Naive thymus-derived CD8-positive, alpha-beta T cell (primary cell): ENCODE results near the gene RAD51B. TPM values are rescaled to one million over a fixed set of nuclear protein-coding genes. Genes with fewer than 3 reads are reported as not detected.

Experiments
- ATAC-seq, 2 donors: fragments of 150-1000 bp; cut with Tn5 transposase in 1 of 2; sonication (Bioruptor Pico), chemical (Tn5 transposase) in 1 of 2; 1 replicate in 1 of 2; 2 replicates in 1 of 2; pipeline ENCODE4 v1.10.0; 2021; ENCODE audit warnings: mild to moderate bottlenecking in 2 of 2, moderate library complexity in 2 of 2
- POLR2A ChIA-PET: fragments of 350-600 bp; sonication (Branson Sonifier 250); formaldehyde crosslinking; loops from one replicate; lab custom pipeline; 2021; ENCODE audit warnings: antibody characterized with exemption; lab: Charles Lee
- DNase-seq, 10 donors: peaks; one replicate each; pipeline versions ENCODE4 v3.0.0 to v3.0.0-alpha.2; 2020 to 2022
- H3K27ac Mint-ChIP-seq, 10 donors: one replicate each; pipeline ENCODE4 v1.8.0; 2020 to 2022; ENCODE audit warnings: mild to moderate bottlenecking in 10 of 10, mixed read lengths in 10 of 10, moderate library complexity in 4 of 10, inconsistent platforms in 1 of 10
- H3K27me3 Mint-ChIP-seq, 5 donors: one replicate each; pipeline ENCODE4 v1.8.0; 2021 to 2022; ENCODE audit warnings: mixed read lengths in 5 of 5
- H3K36me3 Mint-ChIP-seq, 3 donors: one replicate each; pipeline ENCODE4 v1.8.0; 2020 to 2022; ENCODE audit warnings: mixed read lengths in 3 of 3, mild to moderate bottlenecking in 2 of 3, inconsistent platforms in 1 of 3
- H3K4me1 Mint-ChIP-seq, 4 donors: one replicate each; pipeline ENCODE4 v1.8.0; 2021 to 2022; ENCODE audit warnings: mixed read lengths in 4 of 4
- H3K4me3 Mint-ChIP-seq, 10 donors: one replicate each; pipeline ENCODE4 v1.8.0; 2020 to 2022; ENCODE audit warnings: mild to moderate bottlenecking in 10 of 10, mixed read lengths in 10 of 10, moderate library complexity in 6 of 10, inconsistent platforms in 1 of 10
- H3K9me3 Mint-ChIP-seq, 9 donors: one replicate each; pipeline ENCODE4 v1.8.0; 2020 to 2022; ENCODE audit warnings: mixed read lengths in 9 of 9, mild to moderate bottlenecking in 3 of 9, inconsistent platforms in 1 of 9, moderate library complexity in 1 of 9
- polyA plus RNA-seq, 3 donors: library from polyadenylated mRNA; unstranded; fragments of 300-500 nt; fragmentation: Illumina TruSeq; gene quantifications; one replicate each; pipeline ENCODE4 v1.2.3, GENCODE V29; 2021
- total RNA-seq, 8 experiments: library from RNA in 2 of 8; stranded (reverse) in 2 of 8; gene quantifications; one replicate each; pipeline ENCODE4 v1.2.3 and lab custom pipeline; 2021 to 2026

The RAD51B gene
- total and polyA plus RNA-seq, 5 experiments from 2014 or later: 15.1 to 30.0 (median 26.4) TPM

GRCh38 chr14:68685419-68686204 is 866.0 kb downstream of the RAD51B start:
- Mint-ChIP-seq H3K27me3 (no peaks in the 10 kb centered on the region), H3K4me3 (peak overlapping the region in 9 of 10 donors; percentile 32 to 77 (median 72)), H3K36me3 (no peaks in the 10 kb centered on the region), H3K9me3 (no peaks in the 10 kb centered on the region), H3K4me1 (peaks cover 36 to 82% (median 70%) of the 10 kb centered on the region in 4 donors), H3K27ac (peak overlapping the region; percentile 93 to 98 (median 96))
- POLR2A ChIA-PET: interaction anchor here (0.5 to 4.8 kb wide), 19 partner anchors 9 to 466 kb away, joined by 3 to 94 read pairs (median 5); partner anchors contain the start of gene ZFP36L1
- DNase-seq (peak; percentile 39 to 93 (median 80)), ATAC-seq (peak; percentile 86 to 88)

GRCh38 chr14:68686205-68686465 is 866.6 kb downstream of the RAD51B start:
- Mint-ChIP-seq H3K4me1 (peaks cover 34 to 77% (median 67%) of the 10 kb centered on the region in 4 donors), H3K27ac (peak overlapping the region; percentile 93 to 98 (median 96)), H3K4me3 (peak overlapping the region in 4 of 10 donors; percentile 32 to 72 (median 61)), H3K36me3 (no peaks in the 10 kb centered on the region), H3K9me3 (no peaks in the 10 kb centered on the region), H3K27me3 (no peaks in the 10 kb centered on the region)
- POLR2A ChIA-PET: interaction anchor here (0.8 to 4.8 kb wide), 14 partner anchors 8 to 403 kb away, joined by 3 to 94 read pairs (median 7); partner anchors contain the start of gene ZFP36L1
- DNase-seq (no peak), ATAC-seq (no peak)

- H3K36me3 Mint-ChIP-seq: no peaks in the 10 kb centered on the region
- H3K4me1 Mint-ChIP-seq: peaks cover 31 to 74% (median 61%) of the 10 kb centered on the region in 4 donors
- H3K4me3 Mint-ChIP-seq: peak overlapping the region in 1 of 10 donors; percentile 30
- no peaks in the 10 kb centered on the region for H3K27me3 Mint-ChIP-seq
- peak overlapping the region; percentile 38 to 98 (median 96) for H3K27ac Mint-ChIP-seq
- no peaks in the 10 kb centered on the region for H3K9me3 Mint-ChIP-seq
- POLR2A ChIA-PET: interaction anchor here (1.4 to 4.8 kb wide), 6 partner anchors 8 to 403 kb away, joined by 4 to 94 read pairs (median 10); partner anchors contain the start of gene ZFP36L1
- ATAC-seq (no peak), DNase-seq (no peak)
Observed at GRCh38 chr14:68686724-68687123, 867.1 kb downstream of the RAD51B start.

DNA sequence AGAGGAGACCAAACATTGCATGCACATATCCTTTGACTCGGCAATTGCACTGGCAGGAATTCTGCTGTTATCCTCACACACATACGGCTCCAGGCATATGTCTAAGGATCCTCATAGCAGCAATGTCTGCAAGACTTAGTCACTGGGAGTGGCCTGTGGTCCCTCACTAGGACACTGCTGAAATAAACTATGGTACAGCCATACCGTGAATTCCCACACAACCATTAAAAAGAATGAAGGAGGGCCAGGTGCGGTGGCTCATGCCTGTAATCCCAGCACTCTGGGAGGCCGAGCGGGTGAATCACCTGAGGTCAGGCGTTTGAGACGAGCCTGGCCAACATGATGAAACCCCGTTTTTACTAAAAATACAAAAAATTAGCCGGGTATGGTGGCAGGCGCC is 868.2 kb downstream of the RAD51B start:
- no peaks in the 10 kb centered on the region for H3K9me3 Mint-ChIP-seq
- H3K4me3 Mint-ChIP-seq: no peak overlapping the region
- POLR2A ChIA-PET: interaction anchor here (0.5 kb wide), 1 partner anchor 437 kb away, joined by 4 read pairs; no protein-coding TSS in a partner anchor
- no peaks in the 10 kb centered on the region for H3K36me3 Mint-ChIP-seq
- DNase-seq (no peak), ATAC-seq (no peak)
- H3K27ac Mint-ChIP-seq: peak overlapping the region; percentile 13 to 98 (median 64)
- H3K27me3 Mint-ChIP-seq: no peaks in the 10 kb centered on the region
- peaks cover 37 to 71% (median 57%) of the 10 kb centered on the region in 4 donors for H3K4me1 Mint-ChIP-seq

DNA sequence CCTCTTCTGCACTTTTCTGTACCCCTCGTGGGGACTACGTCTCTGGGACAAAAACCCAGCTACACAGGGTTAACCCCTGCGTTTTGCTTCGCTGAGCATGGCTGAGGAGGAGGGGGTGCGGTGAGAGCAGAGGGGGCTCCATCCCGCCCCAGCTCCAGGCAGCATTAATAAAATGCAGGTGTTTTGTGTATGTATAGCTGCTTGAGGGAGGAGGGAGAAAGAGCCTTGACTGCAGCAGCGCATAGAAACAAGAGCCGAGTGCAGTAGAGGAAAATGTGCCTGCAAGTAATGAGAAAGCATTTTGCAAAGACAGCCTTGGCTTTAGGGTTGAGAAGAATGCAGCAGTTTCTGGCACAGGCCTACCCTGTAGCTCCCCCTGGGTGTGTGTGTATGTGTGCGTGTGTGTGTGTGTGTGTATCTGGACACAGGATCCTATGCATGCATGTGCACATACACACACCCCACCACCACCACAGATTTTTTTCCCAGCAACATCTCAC is 869.3 kb downstream of the RAD51B start:
- Mint-ChIP-seq H3K27ac (peak overlapping the region in 6 of 10 donors; percentile 26 to 91 (median 56)), H3K27me3 (no peaks in the 10 kb centered on the region), H3K4me1 (peaks cover 36 to 70% (median 55%) of the 10 kb centered on the region in 4 donors), H3K9me3 (no peaks in the 10 kb centered on the region), H3K36me3 (no peaks in the 10 kb centered on the region), H3K4me3 (no peak overlapping the region)
- POLR2A ChIA-PET: interaction anchor here (0.5 to 2.2 kb wide), 5 partner anchors 8 to 170 kb away, joined by 3 to 8 read pairs (median 3); no protein-coding TSS in a partner anchor
- DNase-seq (no peak), ATAC-seq (no peak)

DNA sequence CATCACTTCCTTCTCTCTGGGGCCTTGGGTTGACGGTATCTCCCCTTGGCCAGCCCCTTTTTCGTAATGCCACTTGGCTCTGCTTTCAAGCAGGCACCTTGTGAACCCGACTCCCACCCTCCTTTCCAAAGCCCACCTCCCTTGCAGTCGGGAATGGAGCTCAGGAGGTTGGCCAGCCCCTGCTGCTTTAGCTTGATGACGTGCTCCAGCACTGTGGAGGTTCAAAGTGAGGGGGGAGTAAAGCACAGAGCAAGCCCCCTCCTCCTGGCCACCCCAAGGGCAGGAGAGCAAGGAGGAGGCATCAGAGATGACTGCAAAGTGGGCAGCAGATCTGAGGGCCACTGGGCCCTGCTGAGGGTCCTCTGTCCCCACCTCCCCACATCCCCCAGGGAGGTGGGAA is 869.9 kb downstream of the RAD51B start:
- POLR2A ChIA-PET: interaction anchor here (0.6 to 2.2 kb wide), 4 partner anchors 9 to 232 kb away, joined by 3 to 6 read pairs (median 3); no protein-coding TSS in a partner anchor
- H3K27ac Mint-ChIP-seq: peak overlapping the region in 5 of 10 donors; percentile 29 to 91 (median 59)
- peaks cover 35 to 70% (median 52%) of the 10 kb centered on the region in 4 donors for H3K4me1 Mint-ChIP-seq

DNA sequence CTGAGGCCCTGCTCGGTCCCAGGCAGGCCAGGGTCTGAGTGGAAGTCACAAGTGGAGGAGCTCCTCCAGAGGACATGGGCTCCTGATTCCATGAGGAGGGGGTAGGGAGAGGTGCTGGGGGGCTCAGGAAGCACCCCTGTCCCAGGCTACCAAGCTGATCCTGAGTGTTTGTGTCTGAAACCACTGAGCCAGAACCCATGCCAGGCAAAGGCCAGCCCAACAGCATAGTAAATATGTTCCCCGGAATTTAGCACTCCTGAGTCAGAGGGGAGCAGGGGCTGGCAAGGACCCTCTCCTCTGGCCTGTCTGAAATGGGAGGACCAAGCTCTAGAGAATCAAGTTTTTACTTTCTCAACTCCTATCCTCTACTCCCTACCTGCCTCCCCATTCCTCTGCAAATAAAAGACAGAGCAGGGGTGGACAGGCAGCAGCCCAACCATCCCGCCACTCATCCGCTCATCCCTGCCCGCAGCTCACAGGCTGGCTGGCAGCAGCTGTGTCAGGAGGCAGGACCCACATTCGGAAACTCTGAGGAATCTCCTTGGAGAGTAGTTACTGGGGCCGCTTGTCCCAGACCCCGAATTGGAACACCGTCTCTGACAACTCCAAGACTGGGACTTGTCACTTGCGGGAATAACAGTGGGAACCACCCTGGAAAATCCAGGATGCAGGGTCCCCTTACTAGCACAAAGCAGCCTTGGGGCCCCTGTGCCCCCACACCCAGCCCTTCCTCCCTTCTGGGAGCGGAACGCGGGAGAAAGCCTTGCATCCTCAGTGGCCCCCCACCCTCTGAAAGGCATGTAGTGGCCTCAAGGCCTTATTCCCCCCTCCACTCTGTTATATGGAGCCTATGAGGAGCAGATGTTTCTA is 870.7 kb downstream of the RAD51B start:
- Mint-ChIP-seq H3K9me3 (no peaks in the 10 kb centered on the region), H3K4me3 (no peak overlapping the region), H3K27ac (peak overlapping the region in 1 of 10 donors; percentile 72), H3K4me1 (peaks cover 31 to 69% (median 47%) of the 10 kb centered on the region in 4 donors), H3K27me3 (no peaks in the 10 kb centered on the region), H3K36me3 (no peaks in the 10 kb centered on the region)
- DNase-seq: no peak
- no peak for ATAC-seq
- POLR2A ChIA-PET: interaction anchor here (0.6 to 2.2 kb wide), 2 partner anchors 90 to 232 kb away, joined by 3 to 6 read pairs; no protein-coding TSS in a partner anchor

More for the DNA sequence above, 869.9 kb downstream of the RAD51B start:
- Mint-ChIP-seq H3K9me3 (no peaks in the 10 kb centered on the region), H3K27me3 (no peaks in the 10 kb centered on the region), H3K36me3 (no peaks in the 10 kb centered on the region), H3K4me3 (no peak overlapping the region)
- no peak for DNase-seq
- no peak for ATAC-seq

DNA sequence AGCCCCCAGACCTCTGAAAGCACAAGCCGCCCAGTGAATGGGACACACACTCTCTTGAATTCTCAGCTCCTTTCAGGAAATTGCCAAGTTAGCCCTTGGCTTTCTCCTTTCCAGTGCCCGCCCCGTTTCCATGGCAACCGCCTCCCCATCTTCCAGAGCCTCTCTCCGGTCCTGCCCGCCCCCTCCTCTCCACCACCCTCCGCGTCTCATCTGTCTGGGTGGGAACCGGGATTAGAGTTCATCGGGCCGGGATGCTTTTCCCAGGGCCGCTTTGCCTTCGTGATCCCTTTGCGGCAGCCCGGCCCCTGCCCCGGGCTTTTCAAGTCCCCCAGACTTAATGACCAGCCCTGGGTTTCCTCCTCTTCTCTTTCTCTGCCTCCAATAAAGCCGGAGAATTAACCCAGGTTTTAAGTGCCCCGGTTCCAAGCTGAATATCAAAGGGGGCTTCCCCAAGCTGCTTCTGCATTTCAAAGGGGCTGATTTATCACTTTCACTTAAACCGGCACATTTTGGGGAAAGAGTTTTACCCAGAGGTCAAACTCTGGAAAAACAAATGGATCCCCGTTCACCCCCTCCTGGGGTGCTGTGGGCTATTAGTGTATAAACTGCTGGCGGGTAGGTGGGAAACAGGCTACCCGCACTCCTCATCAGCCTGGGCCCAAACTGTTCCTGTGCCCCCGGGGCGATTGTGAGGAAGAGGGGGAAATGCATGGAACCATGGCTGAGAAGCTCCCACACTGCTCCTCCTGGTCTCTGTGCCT is 871.6 kb downstream of the RAD51B start:
- DNase-seq: no peak
- H3K27ac Mint-ChIP-seq: peak overlapping the region in 2 of 10 donors; percentile 63 to 72
- H3K9me3 Mint-ChIP-seq: no peaks in the 10 kb centered on the region
- no peak overlapping the region for H3K4me3 Mint-ChIP-seq
- POLR2A ChIA-PET: interaction anchor here (1.1 kb wide), 1 partner anchor 8 kb away, joined by 4 read pairs; no protein-coding TSS in a partner anchor
- ATAC-seq: no peak
- H3K27me3 Mint-ChIP-seq: no peaks in the 10 kb centered on the region
- H3K36me3 Mint-ChIP-seq: no peaks in the 10 kb centered on the region
- H3K4me1 Mint-ChIP-seq: peaks cover 25 to 67% (median 45%) of the 10 kb centered on the region in 4 donors

DNA sequence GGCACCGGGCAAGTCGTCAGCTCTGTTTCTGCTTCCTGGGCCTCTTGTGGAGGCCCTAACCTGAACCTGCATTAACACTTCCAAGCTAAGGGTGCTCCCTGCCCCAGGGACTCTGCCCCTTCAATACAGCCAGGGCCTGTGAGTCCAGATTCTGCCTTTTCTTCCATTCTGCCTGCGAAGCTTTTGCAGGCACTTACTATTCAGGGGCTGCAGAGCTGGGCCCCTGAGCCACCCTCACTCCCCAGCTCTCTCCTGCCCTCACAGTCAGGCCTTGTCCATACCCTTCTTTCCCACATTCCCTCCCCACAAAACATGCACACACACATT is 872.2 kb downstream of the RAD51B start:
- peak overlapping the region in 1 of 10 donors; percentile 63 for H3K27ac Mint-ChIP-seq
- peaks cover 23 to 63% (median 40%) of the 10 kb centered on the region in 4 donors for H3K4me1 Mint-ChIP-seq
- no peaks in the 10 kb centered on the region for H3K9me3 Mint-ChIP-seq
- POLR2A ChIA-PET: interaction anchor here (1.1 kb wide), 1 partner anchor 9 kb away, joined by 4 read pairs; no protein-coding TSS in a partner anchor
- no peak overlapping the region for H3K4me3 Mint-ChIP-seq
- no peak for ATAC-seq
- no peaks in the 10 kb centered on the region for H3K27me3 Mint-ChIP-seq
- H3K36me3 Mint-ChIP-seq: no peaks in the 10 kb centered on the region
- no peak for DNase-seq

DNA sequence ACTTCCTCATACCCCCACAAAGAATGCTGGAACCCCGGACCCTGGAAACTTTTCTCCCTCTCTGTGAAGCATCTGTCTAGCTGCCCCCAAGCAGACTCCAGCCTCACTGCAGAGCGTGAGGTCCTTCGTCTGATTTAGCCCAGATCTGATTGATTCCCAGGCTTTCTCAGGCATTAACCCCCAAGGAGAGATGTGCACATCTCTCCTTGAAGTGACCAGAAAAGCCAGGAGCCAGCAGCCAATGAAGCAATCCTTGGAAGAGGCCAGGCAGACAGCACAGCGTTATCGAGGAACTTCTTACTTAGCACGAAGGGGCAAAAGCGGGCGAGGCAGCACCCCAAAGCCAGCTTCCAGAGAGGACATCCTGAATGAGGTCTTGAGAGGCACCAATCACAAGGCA is 872.6 kb downstream of the RAD51B start:
- DNase-seq (no peak), ATAC-seq (no peak)
- POLR2A ChIA-PET: interaction anchor here (1.1 kb wide), 1 partner anchor 9 kb away, joined by 4 read pairs; no protein-coding TSS in a partner anchor
- peaks cover 23 to 60% (median 37%) of the 10 kb centered on the region in 4 donors for H3K4me1 Mint-ChIP-seq
- no peaks in the 10 kb centered on the region for H3K36me3 Mint-ChIP-seq
- H3K4me3 Mint-ChIP-seq: no peak overlapping the region
- H3K9me3 Mint-ChIP-seq: no peaks in the 10 kb centered on the region
- peak overlapping the region in 4 of 10 donors; percentile 13 to 78 (median 64) for H3K27ac Mint-ChIP-seq
- H3K27me3 Mint-ChIP-seq: no peaks in the 10 kb centered on the region

GRCh38 chr14:68692916-68693771 is 873.6 kb downstream of the RAD51B start:
- no peak overlapping the region for H3K4me3 Mint-ChIP-seq
- DNase-seq (no peak), ATAC-seq (no peak)
- no peaks in the 10 kb centered on the region for H3K9me3 Mint-ChIP-seq
- H3K36me3 Mint-ChIP-seq: no peaks in the 10 kb centered on the region
- H3K27me3 Mint-ChIP-seq: no peaks in the 10 kb centered on the region
- H3K27ac Mint-ChIP-seq: peak overlapping the region in 7 of 10 donors; percentile 3 to 76 (median 31)
- POLR2A ChIA-PET: interaction anchor here (0.6 to 2.0 kb wide), 4 partner anchors 7 to 213 kb away, joined by 3 to 8 read pairs (median 5); no protein-coding TSS in a partner anchor
- H3K4me1 Mint-ChIP-seq: peaks cover 23 to 53% (median 36%) of the 10 kb centered on the region in 4 donors
